GM12878 (cell line): Measurements from ENCODE around the gene MAPK1. TPM values are rescaled to one million over a fixed set of nuclear protein-coding genes. Genes with fewer than 3 reads are reported as not detected.
A peak's percentile ranks its signal among the peaks of the same experiment; 100 is the strongest.

ENCODE experiments used
- ATAC-seq: fragments of 200-7000 bp; cut with Tn5 transposase; 3 replicates; pipeline ENCODE4 v1.9.1; 2020; ENCODE audit warnings: mild to moderate bottlenecking, moderate library complexity
- BruUV-seq: library from RNA; stranded (reverse); fragments of 400-500 nt; replicated peaks from 2 replicates; lab custom pipeline; 2021; lab: Mats Ljungman, UMichigan
- CTCF ChIA-PET: fragments of 300-600 bp; sonication (Branson Sonifier 250); formaldehyde crosslinking; extraction: SDS; loops from one replicate; lab custom pipeline; 2021; ENCODE audit warnings: inconsistent platforms; lab: Yijun Ruan, JAX
- POLR2A ChIA-PET: fragments of 350-600 bp; formaldehyde crosslinking; extraction: SDS; loops from one replicate; lab custom pipeline; 2021; ENCODE audit warnings: inconsistent platforms; lab: Charles Lee
- RAD21 ChIA-PET: fragments of 300-600 bp; sonication (Branson Sonifier 250); formaldehyde crosslinking; loops from one replicate; lab custom pipeline; 2023; ENCODE audit warnings: antibody characterized with exemption; ENCODE audit not compliant: unreplicated experiment; lab: Charles Lee
- SMC1A ChIA-PET: fragments of 300-600 bp; sonication (Branson Sonifier 250); formaldehyde crosslinking; loops from one replicate; lab custom pipeline; 2023; ENCODE audit not compliant: unreplicated experiment, uncharacterized antibody; lab: Charles Lee
- DNase-seq: peaks from one replicate; pipeline ENCODE4 v3.0.0-alpha.2; 2011; ENCODE audit warnings: low read depth, low spot score
- FAIRE-seq: peaks from 3 replicates; lab custom pipeline; 2011; peaks lifted over from hg19 to GRCh38; lab: Jason Lieb, UNC
- H2AFZ ChIP-seq: 2 replicates; pipeline ENCODE4 v1.6.0; 2011; ENCODE audit warnings: low read depth, low read length, control low read depth; ENCODE audit not compliant: control insufficient read depth
- H3K27ac ChIP-seq: 2 replicates; pipeline ENCODE4 v1.5.1; 2011; ENCODE audit warnings: control low read depth; ENCODE audit not compliant: control insufficient read depth, insufficient read depth
- H3K27me3 ChIP-seq, 2 experiments: replicated peaks in 1 of 2; 2 replicates each; pipeline versions ENCODE4 v1.6.0 to v1.6.1; 2011; ENCODE audit warnings: low read length in 1 of 2; ENCODE audit not compliant: control insufficient read depth in 2 of 2, insufficient read depth in 2 of 2
- H3K36me3 ChIP-seq, 2 experiments: 2 replicates each; pipeline ENCODE4 v1.5.1; 2011; ENCODE audit warnings: low read length in 1 of 2; ENCODE audit not compliant: control insufficient read depth in 2 of 2, insufficient read depth in 2 of 2
- H3K4me1 ChIP-seq: 2 replicates; pipeline ENCODE4 v1.6.1; 2011; ENCODE audit warnings: mild to moderate bottlenecking, low read length, moderate library complexity, mixed read lengths; ENCODE audit not compliant: control insufficient read depth, insufficient read depth
- H3K4me2 ChIP-seq: 2 replicates; pipeline ENCODE4 v1.6.0; 2011; ENCODE audit warnings: control low read depth; ENCODE audit not compliant: control insufficient read depth, insufficient read depth
- H3K4me3 ChIP-seq: fragments of 200-600 bp; sonication (generic); 2 replicates; pipeline ENCODE4 v1.5.1; 2016
- H3K79me2 ChIP-seq: 2 replicates; pipeline ENCODE4 v1.6.0; 2011; ENCODE audit warnings: low read length; ENCODE audit not compliant: control insufficient read depth, insufficient read depth
- H3K9ac ChIP-seq: 2 replicates; pipeline ENCODE4 v1.8.0; 2011; ENCODE audit warnings: low read length, control low read depth, mixed read lengths; ENCODE audit not compliant: control insufficient read depth, insufficient read depth
- H3K9me3 ChIP-seq: replicated peaks from 3 replicates; pipeline ENCODE4 v1.5.1; 2011; ENCODE audit warnings: mild to moderate bottlenecking, low read length; ENCODE audit not compliant: control insufficient read depth, insufficient read depth
- H4K20me1 ChIP-seq: 2 replicates; pipeline ENCODE4 v1.6.0; 2011; ENCODE audit not compliant: control insufficient read depth, insufficient read depth
- BCL11A ChIP-seq: IDR thresholded peaks from 2 replicates; pipeline ENCODE4 v1.6.1; 2011; ENCODE audit warnings: low read depth, low read length
- CHD4 ChIP-seq: fragments of 200-600 bp; sonication (generic); IDR thresholded peaks from 2 replicates; pipeline ENCODE4 v1.6.1; 2016; ENCODE audit warnings: mild to moderate bottlenecking
- CREB1 ChIP-seq: IDR thresholded peaks from 2 replicates; pipeline ENCODE4 v1.6.1; 2012; ENCODE audit warnings: low read depth, mild to moderate bottlenecking, inconsistent platforms
- HDAC2 ChIP-seq: fragments of 200-600 bp; sonication (generic); IDR thresholded peaks from 2 replicates; pipeline ENCODE4 v1.6.1; 2017
- IRF4 ChIP-seq: IDR thresholded peaks from 2 replicates; pipeline ENCODE4 v1.6.1; 2011; ENCODE audit warnings: low read depth, low read length
- MTA2 ChIP-seq: fragments of 450-650 bp; IDR thresholded peaks from 2 replicates; pipeline ENCODE4 v1.6.1; 2016; ENCODE audit warnings: low read depth, mild to moderate bottlenecking, moderate library complexity
- PML ChIP-seq: IDR thresholded peaks from 2 replicates; pipeline ENCODE4 v1.6.1; 2012; ENCODE audit warnings: low read length, inconsistent platforms
- RAD51 ChIP-seq: fragments of 450-650 bp; IDR thresholded peaks from 2 replicates; pipeline ENCODE4 v1.6.1; 2016; ENCODE audit warnings: moderate library complexity, mild to moderate bottlenecking, inconsistent platforms
- TCF3 ChIP-seq: IDR thresholded peaks from 2 replicates; pipeline ENCODE4 v1.6.1; 2012; ENCODE audit warnings: low read depth, mild to moderate bottlenecking, low read length, borderline replicate concordance; ENCODE audit not compliant: insufficient read depth
- WRNIP1 ChIP-seq: IDR thresholded peaks from 2 replicates; pipeline ENCODE4 v1.6.1; 2011; ENCODE audit warnings: low read depth, low read length, improper control_type of control experiment, borderline replicate concordance
- ZNF687 ChIP-seq: fragments of 450-650 bp; IDR thresholded peaks from 2 replicates; pipeline ENCODE4 v1.6.1; 2017; ENCODE audit warnings: mild to moderate bottlenecking, moderate library complexity
- WGBS: methylation state at CpG from one replicate; pipeline ENCODE4 v1.1.6; 2016; ENCODE audit warnings: low lambda C conversion rate; ENCODE audit not compliant: insufficient replicate concordance, insufficient coverage; ENCODE audit errors: missing lambda C conversion rate; 5-methylcytosine and 5-hydroxymethylcytosine counted together
- in situ Hi-C: fragments of 300-500 bp; cut with MboI; formaldehyde crosslinking; loops from 9 replicates; pipeline ENCODE4 v1.14.3; 2018; ENCODE audit warnings: mixed read lengths
- intact Hi-C: fragments of 100-400 bp; cut with micrococcal nuclease; formaldehyde crosslinking; loops from one replicate; pipeline ENCODE4 v1.14.2; 2022; ENCODE audit not compliant: unreplicated experiment
- polyA plus RNA-seq, 11 experiments: library from polyadenylated mRNA; depleted of rRNA in 4 of 11; unstranded in 6 of 11; stranded (reverse) in 5 of 11; fragments of >200 nt; fragmentation: Nextera tagmentation in 4 of 11; fragmentation: Illumina TruSeq in 1 of 11; extraction: Ambion mirVana in 4 of 11; extraction: Trizol in 1 of 11; gene quantifications; 1 replicate in 1 of 11; 2 replicates in 10 of 11; pipeline versions ENCODE4 v1.2.1 to v1.2.3, GENCODE V29; 2011 to 2016; ENCODE audit warnings: inconsistent platforms in 2 of 11, missing spikeins in 2 of 11, low read depth in 1 of 11
- total RNA-seq, 4 experiments: library from RNA; depleted of rRNA in 3 of 4; stranded (reverse); fragments of >200 nt in 3 of 4; fragmentation: Illumina TruSeq in 1 of 4; extraction: Trizol in 1 of 4; gene quantifications; 2 replicates each; pipeline versions ENCODE4 v1.2.1 to v1.2.3, GENCODE V29; 2013 to 2021
- TF ChIP-seq, protein P1 (sequence below), 3 experiments: IDR thresholded peaks in 2 of 3; conservative IDR thresholded peaks in 1 of 3; 2 replicates each; pipeline ENCODE4 v1.5.1; 2011; ENCODE audit warnings: low read depth in 3 of 3, low read length in 3 of 3, mild to moderate bottlenecking in 3 of 3, control low read depth in 2 of 3, moderate library complexity in 2 of 3, inconsistent platforms in 1 of 3, mixed read lengths in 1 of 3; ENCODE audit not compliant: control insufficient read depth in 2 of 3, insufficient read depth in 1 of 3; ENCODE audit errors: extremely low read depth in 1 of 3
- TF ChIP-seq, protein P2 (sequence below): fragments of 450-650 bp; IDR thresholded peaks from 2 replicates; pipeline ENCODE4 v1.6.1; 2014; ENCODE audit warnings: mild to moderate bottlenecking
- TF ChIP-seq, protein P3 (sequence below): fragments of 150-350 bp; IDR thresholded peaks from 2 replicates; pipeline ENCODE4 v1.6.1; 2014; ENCODE audit warnings: mild to moderate bottlenecking, low read depth, low read length
- TF ChIP-seq, protein P4 (sequence below): IDR thresholded peaks from 2 replicates; pipeline ENCODE4 v1.6.1; 2012; ENCODE audit warnings: low read depth, low read length, improper control_type of control experiment

Gene MAPK1
- total and polyA plus RNA-seq, 10 of the 15 experiments (the other 5 are each of a cell fraction or from before 2014, with no cell fraction given) = 7.0 to 123 (median 58.4) TPM

DNA sequence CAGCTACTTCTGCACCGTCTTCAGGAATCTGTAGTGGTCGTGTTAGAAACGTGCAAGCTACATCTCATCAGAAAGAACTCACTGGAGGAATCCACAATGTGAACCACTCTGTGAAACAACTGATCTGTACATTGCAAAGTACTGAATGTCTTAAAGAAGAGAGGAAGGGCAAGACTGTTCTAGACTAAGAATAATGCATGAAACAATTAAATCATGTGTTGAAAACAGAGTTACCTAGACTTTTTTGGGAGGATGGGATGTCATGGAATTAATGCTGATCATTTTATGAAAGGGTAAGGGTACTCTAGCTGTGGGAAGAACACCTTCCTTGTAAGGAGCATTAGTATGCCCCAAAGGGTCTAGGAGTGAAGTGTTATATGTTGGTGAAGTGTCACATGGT is 71.2 kb downstream of the MAPK1 start:
- Histone ChIP-seq H3K4me1 (peaks cover 5% of the 10 kb centered on the region), H3K9ac (no peak overlapping the region), H3K36me3 (peaks cover 5 to 6% of the 10 kb centered on the region in 2 experiments; a peak in 3 of 4 replicates), H3K79me2 (no peaks in the 10 kb centered on the region), H4K20me1 (no peaks in the 10 kb centered on the region), H3K9me3 (no peaks in the 10 kb centered on the region), H3K4me2 (no peak overlapping the region), H3K4me3 (no peak overlapping the region), H3K27ac (no peak overlapping the region), H2AFZ (no peak overlapping the region), H3K27me3 (no peaks in the 10 kb centered on the region)
- ChIA-PET RAD21 (no interaction called here), POLR2A (interaction anchor here (0.5 to 1.2 kb wide), 2 partner anchors 38 to 54 kb away, joined by 3 read pairs; no protein-coding TSS in a partner anchor), SMC1A (interaction anchor here (0.7 to 1.9 kb wide), 4 partner anchors 10 to 80 kb away, joined by 3 to 6 read pairs (median 4); no protein-coding TSS in a partner anchor), CTCF (interaction anchor here (0.9 kb wide), 1 partner anchor 17 kb away, joined by 3 read pairs; no protein-coding TSS in a partner anchor)
- intact Hi-C loops (no loop called here), in situ Hi-C loops (no loop called here)
- FAIRE-seq = no peak
- no peak for DNase-seq
- BruUV-seq = TSS peak; percentile 30
- ATAC-seq = no peak
- WGBS = 96% methylated on average over 3 of the region's 3 CpGs
- TF ChIP-seq, protein P1, sequence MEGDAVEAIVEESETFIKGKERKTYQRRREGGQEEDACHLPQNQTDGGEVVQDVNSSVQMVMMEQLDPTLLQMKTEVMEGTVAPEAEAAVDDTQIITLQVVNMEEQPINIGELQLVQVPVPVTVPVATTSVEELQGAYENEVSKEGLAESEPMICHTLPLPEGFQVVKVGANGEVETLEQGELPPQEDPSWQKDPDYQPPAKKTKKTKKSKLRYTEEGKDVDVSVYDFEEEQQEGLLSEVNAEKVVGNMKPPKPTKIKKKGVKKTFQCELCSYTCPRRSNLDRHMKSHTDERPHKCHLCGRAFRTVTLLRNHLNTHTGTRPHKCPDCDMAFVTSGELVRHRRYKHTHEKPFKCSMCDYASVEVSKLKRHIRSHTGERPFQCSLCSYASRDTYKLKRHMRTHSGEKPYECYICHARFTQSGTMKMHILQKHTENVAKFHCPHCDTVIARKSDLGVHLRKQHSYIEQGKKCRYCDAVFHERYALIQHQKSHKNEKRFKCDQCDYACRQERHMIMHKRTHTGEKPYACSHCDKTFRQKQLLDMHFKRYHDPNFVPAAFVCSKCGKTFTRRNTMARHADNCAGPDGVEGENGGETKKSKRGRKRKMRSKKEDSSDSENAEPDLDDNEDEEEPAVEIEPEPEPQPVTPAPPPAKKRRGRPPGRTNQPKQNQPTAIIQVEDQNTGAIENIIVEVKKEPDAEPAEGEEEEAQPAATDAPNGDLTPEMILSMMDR (IDR thresholded peaks at IDR 0.05 in 2 of 3, conservative IDR thresholded peaks at IDR 0.05 in 1 of 3; ENCODE audit: control insufficient read depth in 2 of 3, extremely low read depth in 1 of 3, insufficient read depth in 1 of 3, low read depth in 3 of 3, low read length in 3 of 3) = no peak
- TF ChIP-seq IRF4 = no peak
- TF ChIP-seq WRNIP1 = no peak
- no peak for TF ChIP-seq PML
- no peak for TF ChIP-seq HDAC2
- TF ChIP-seq, protein P2, sequence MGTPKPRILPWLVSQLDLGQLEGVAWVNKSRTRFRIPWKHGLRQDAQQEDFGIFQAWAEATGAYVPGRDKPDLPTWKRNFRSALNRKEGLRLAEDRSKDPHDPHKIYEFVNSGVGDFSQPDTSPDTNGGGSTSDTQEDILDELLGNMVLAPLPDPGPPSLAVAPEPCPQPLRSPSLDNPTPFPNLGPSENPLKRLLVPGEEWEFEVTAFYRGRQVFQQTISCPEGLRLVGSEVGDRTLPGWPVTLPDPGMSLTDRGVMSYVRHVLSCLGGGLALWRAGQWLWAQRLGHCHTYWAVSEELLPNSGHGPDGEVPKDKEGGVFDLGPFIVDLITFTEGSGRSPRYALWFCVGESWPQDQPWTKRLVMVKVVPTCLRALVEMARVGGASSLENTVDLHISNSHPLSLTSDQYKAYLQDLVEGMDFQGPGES = no peak
- TF ChIP-seq, protein P3, sequence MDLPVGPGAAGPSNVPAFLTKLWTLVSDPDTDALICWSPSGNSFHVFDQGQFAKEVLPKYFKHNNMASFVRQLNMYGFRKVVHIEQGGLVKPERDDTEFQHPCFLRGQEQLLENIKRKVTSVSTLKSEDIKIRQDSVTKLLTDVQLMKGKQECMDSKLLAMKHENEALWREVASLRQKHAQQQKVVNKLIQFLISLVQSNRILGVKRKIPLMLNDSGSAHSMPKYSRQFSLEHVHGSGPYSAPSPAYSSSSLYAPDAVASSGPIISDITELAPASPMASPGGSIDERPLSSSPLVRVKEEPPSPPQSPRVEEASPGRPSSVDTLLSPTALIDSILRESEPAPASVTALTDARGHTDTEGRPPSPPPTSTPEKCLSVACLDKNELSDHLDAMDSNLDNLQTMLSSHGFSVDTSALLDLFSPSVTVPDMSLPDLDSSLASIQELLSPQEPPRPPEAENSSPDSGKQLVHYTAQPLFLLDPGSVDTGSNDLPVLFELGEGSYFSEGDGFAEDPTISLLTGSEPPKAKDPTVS = no peak
- TF ChIP-seq MTA2 = no peak
- TF ChIP-seq RAD51 = no peak
- TF ChIP-seq CREB1 = no peak
- no peak for TF ChIP-seq CHD4
- TF ChIP-seq TCF3 = no peak
- no peak for TF ChIP-seq ZNF687
- TF ChIP-seq, protein P4, sequence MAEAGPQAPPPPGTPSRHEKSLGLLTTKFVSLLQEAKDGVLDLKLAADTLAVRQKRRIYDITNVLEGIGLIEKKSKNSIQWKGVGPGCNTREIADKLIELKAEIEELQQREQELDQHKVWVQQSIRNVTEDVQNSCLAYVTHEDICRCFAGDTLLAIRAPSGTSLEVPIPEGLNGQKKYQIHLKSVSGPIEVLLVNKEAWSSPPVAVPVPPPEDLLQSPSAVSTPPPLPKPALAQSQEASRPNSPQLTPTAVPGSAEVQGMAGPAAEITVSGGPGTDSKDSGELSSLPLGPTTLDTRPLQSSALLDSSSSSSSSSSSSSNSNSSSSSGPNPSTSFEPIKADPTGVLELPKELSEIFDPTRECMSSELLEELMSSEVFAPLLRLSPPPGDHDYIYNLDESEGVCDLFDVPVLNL = no peak
- TF ChIP-seq BCL11A = no peak
